22Rv1 (cell line): ENCODE results near the gene COL4A2.

Experiments
- H3K27ac ChIP-seq: fragments of 450-650 bp; 2 replicates; pipeline ENCODE4 v1.5.1; 2017
- ZFX ChIP-seq: fragments of 450-650 bp; IDR thresholded peaks from 2 replicates; pipeline ENCODE4 v1.6.1; 2017; ENCODE audit warnings: antibody characterized with exemption, borderline replicate concordance
- TF ChIP-seq, protein P1 (sequence below): fragments of 450-650 bp; IDR thresholded peaks from 2 replicates; pipeline ENCODE4 v1.5.1; 2017; ENCODE audit warnings: mild to moderate bottlenecking

COL4A2 gene

DNA sequence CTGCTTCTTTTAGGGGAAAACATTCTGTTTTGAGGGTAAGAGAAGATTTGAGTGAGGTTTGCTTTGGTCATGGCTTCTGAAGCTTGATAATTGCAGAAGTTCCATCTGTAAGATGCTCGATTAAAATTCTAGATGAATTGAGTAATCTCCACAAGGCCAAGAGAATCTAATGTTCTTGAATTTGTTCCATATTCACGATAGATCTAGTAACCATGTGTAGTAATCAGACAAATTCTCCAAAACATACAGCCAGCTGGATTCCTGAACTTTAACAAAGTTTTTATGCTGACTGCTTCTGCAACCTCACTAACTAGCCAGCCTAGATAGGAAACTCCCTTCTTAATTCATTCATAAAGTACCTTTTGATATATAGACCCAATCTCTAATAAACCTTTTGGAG lies 92.7 kb downstream of the COL4A2 start:
- H3K27ac ChIP-seq = no peak overlapping the region
- TF ChIP-seq, protein P1, sequence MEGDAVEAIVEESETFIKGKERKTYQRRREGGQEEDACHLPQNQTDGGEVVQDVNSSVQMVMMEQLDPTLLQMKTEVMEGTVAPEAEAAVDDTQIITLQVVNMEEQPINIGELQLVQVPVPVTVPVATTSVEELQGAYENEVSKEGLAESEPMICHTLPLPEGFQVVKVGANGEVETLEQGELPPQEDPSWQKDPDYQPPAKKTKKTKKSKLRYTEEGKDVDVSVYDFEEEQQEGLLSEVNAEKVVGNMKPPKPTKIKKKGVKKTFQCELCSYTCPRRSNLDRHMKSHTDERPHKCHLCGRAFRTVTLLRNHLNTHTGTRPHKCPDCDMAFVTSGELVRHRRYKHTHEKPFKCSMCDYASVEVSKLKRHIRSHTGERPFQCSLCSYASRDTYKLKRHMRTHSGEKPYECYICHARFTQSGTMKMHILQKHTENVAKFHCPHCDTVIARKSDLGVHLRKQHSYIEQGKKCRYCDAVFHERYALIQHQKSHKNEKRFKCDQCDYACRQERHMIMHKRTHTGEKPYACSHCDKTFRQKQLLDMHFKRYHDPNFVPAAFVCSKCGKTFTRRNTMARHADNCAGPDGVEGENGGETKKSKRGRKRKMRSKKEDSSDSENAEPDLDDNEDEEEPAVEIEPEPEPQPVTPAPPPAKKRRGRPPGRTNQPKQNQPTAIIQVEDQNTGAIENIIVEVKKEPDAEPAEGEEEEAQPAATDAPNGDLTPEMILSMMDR = no peak
- TF ChIP-seq ZFX = no peak

DNA sequence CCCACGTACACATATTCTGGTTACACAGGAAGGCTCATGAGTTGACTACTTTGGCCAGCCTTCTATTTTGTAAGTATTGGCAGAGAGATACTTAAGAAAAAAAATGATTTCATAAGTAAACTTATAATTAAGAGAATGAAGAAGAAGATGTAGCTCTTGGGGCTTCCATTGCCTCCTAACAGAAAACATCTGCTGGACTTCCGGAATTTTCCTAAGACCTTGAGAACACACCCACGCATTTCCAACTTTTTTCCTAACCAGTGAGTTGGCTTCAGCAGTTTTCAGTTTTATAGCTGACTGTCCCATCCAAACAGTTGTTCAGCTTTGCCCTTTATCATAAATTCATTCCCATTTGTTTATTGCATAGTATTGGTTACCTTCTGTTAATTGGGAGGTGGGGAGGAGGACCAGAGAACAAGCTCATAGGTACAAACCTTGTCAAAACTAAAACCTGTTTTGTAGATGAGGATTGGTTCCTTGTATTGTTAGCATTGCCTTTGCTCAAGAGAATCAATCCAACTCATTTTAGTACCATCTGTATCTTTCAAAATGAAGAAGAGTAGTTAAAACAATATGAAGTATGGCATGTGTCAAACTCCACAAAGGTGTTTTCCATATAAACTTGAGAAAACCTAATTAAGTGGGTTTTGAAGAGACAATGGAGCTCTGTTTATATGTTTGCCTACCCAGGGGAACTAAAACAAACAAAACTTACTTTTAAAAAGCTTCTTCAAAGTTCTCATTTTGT lies 93.9 kb downstream of the COL4A2 start:
- no peak overlapping the region for H3K27ac ChIP-seq
- no peak for TF ChIP-seq ZFX
- TF ChIP-seq, protein P1 = no peak

DNA sequence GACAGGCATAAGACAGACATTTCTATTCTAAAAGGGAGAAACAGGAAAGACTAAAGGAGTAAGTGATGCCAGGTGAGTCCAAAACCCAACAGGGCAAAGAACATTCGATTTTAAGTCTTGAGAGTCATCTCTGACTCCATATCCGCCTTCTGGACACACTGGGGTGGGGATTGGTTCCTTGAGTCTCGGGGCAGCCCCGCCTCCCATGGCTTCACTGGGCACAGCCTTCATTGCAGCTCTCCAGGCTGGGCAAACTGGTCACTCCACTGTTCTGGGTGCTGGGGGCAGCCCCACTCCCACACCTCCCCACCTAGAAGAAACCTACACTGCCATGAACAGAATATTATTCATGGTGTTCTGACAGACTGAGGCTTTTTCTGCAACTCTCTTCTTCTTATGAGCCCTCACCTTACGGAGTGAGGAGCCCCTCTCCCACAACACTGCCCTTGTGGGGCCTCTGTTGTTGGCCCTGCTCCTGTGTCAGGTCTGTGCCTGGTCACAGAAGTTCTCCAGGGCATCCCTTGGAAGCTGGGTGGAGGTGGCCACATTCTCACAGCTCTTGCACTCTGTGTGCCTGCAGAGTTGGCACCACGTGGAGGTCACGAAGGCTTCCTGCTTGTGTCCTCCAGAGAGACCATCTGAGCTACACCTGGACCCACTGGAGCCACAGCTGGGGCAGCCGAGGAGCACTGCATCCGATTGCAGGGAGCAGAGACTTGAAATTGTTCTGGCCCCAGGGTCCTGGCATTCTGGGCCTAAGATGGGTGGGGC lies 95.4 kb downstream of the COL4A2 start:
- H3K27ac ChIP-seq = no peak overlapping the region

DNA sequence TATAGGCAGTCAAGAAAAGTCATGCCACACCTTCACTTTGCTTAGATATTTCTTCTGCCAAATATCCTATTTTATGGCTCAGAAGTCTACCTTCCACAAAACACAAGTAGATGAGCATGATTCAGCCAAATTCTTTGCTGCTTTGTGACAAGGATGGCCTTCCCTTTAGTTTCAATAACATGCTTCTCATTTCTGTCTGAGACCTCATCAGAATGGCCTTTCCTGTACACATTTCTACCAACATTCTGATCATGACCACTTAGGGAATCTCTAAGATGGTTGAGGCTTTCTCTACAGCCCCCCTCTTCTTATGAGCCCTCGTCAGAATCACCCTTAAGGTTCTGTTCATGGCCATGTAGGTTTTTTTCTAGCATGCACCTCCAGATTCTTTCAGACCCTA lies 96.2 kb downstream of the COL4A2 start:
- no peak overlapping the region for H3K27ac ChIP-seq
- TF ChIP-seq, protein P1 = no peak
- TF ChIP-seq ZFX = no peak

More for the DNA sequence above, 95.4 kb downstream of the COL4A2 start:
- TF ChIP-seq, protein P1 = no peak
- no peak for TF ChIP-seq ZFX

DNA sequence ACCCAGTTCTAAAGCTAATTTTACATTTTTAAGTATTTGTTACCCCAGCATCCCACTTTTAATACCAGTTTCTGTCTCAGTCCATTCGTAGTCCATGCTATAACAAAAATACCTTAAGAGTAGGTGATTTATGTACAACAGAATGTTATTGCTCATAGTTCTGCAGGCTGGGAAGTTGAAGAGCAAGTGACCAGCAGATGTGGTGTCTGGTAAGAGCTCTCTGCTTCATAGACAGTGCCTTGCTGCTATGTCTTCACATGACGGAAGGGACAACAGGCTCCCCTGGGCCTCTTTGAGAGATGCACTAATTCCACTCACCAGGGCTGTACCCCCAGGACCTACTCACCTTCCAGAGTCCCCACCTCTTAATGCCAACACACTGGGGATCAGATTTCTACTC lies 96.6 kb downstream of the COL4A2 start:
- TF ChIP-seq, protein P1 = no peak
- no peak for TF ChIP-seq ZFX
- H3K27ac ChIP-seq = no peak overlapping the region

DNA sequence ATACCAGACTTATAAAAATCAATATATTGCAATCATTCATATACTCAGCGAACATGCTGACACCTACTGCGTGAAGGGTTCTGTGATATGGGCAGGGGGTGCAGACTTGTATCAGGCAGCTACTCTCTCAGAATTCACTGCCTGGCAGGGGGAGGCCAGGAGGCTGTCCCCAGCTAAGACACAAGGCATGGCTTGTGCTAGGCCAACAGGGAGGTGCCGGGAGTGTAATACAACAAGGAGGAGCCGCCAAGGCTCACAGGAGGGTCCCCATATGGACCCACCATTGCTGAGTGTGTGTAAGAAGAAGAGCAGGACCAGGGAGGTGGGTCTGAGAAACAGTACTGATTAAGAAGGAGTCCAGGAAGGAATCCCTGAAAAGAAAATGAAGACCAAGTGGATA lies 97.2 kb downstream of the COL4A2 start:
- H3K27ac ChIP-seq = no peak overlapping the region
- no peak for TF ChIP-seq ZFX
- TF ChIP-seq, protein P1 = no peak
